ENCODE data around the gene CSRP1.
"Not testable (repeated sequence)": the region's sequence is repeated elsewhere in the genome, so short reads cannot be mapped to it uniquely, and the experiment has no call there.

CSRP1 gene

GRCh38 chr1:201537891-201538611 is 31.1 kb upstream of the CSRP1 start:
- DNase-seq (ENCODE audit: low spot score): no peak

GRCh38 chr1:201537467-201537866 is 30.5 kb upstream of the CSRP1 start:
- no peak for DNase-seq (ENCODE audit: low spot score)

DNA sequence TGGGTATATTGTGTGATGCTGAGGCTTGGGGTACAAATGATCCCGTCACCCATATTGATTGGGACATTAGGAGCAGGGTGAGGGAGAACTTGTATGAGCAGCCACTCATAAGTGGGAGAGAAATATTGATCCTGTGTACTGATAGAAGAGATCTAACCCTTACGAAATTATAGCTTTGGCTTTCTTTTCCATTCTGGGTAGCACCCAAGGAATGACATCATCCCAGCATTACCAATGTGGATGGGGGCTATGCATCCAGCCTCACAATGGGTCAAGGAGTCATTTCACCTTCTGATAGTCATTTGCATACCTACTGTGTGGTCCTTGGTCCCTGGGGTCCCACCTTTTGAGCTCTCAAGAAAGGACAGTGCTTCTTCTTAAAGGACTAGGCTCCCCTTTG is 30.1 kb upstream of the CSRP1 start:
- DNase-seq (ENCODE audit: low spot score): no peak

DNA sequence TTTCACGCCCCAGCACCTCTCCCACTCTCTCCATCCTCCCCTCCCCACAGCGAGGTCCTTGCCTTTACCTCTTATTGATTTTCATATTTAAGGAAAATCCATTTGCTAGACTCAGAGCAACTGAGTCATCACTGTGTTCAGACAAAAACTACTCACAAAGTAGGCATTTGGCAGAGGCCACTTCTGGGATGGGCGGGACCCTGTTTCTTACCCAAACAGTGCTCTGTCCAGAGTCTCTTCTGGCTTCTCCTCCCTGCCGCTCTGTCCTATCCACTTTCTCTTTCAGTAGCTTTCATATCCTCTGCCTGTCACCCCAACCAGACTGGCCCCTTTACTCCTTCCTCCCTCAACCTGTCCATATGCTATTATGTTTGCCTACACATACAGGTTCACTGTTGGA is 29.6 kb upstream of the CSRP1 start:
- no peak for DNase-seq (ENCODE audit: low spot score)

DNA sequence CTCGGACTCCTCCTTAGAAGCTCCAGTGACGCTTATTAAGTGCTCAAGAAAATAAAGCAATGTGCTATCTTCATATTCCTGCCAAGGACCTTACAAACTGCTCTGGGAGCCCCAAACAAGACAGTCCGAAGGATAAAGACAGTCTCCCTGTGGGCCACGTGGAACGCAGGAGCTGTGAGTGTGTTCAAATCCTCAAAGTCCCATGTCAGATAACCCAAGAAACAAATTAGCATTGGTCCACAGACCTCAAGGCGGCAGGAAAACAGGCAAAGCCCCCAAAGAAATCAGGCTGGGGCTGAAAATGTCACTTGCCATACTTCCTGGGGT is 29.0 kb upstream of the CSRP1 start:
- no peak for DNase-seq (ENCODE audit: low spot score)

DNA sequence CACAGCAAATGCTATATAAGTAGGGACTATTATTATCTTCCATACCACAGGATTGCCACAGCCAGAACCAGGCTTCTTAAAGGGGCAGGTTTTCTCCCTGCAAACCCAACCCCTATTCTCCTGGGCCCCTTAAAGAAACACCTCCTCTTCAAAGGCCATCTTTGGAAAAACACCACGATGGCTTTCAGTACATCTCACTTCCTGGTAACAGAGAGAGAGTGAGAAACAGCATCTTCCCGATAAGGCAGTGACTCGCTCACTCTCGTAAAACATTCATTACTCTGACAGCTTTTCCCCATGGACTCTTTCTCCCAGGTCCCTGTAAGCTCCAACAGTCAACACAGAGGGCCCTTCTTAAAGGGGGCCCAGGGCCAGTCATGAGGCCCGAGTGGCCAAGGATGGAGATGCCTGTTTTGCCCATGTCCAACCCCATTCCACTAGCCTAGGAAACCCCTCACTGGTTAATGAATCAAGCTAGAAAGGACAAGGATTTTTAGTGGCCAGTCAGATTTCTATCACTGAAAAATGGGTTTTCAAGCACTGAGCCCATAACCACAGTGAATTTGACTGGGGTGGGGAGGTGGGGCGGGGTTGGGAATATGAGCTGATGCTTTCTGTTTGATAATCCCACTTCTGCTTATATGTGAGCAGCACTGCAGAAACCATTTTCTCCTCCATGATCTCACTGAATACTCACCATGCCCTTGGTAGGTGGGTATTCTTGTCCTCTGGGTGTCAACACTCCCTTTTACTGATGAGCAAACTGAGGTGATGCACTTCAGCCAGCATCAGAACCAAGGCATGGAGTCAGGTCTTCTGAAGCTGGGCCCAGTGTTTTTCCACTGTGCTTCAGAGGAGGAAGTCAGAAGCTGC is 28.4 kb upstream of the CSRP1 start:
- DNase-seq (ENCODE audit: low spot score): no peak

DNA sequence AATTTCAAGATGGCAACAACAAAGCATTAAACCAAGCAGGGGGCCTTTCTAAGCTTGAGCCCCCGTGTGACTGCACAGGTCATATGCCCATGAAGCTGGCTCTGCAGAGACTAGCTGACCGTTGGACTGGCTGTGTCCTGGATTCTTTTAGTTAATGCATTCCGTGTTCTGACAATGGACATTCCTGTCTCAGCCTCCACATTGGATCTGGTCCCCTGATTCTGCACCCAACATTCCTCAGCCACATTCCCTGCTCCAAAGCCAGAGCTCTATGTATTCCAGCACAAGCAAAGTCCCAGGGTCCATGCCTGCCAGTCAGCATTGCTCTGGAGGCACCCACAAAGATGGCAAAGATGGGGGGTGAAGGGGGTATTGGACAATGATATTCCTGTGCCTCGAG is 26.9 kb upstream of the CSRP1 start:
- no peak for DNase-seq (ENCODE audit: low spot score)

DNA sequence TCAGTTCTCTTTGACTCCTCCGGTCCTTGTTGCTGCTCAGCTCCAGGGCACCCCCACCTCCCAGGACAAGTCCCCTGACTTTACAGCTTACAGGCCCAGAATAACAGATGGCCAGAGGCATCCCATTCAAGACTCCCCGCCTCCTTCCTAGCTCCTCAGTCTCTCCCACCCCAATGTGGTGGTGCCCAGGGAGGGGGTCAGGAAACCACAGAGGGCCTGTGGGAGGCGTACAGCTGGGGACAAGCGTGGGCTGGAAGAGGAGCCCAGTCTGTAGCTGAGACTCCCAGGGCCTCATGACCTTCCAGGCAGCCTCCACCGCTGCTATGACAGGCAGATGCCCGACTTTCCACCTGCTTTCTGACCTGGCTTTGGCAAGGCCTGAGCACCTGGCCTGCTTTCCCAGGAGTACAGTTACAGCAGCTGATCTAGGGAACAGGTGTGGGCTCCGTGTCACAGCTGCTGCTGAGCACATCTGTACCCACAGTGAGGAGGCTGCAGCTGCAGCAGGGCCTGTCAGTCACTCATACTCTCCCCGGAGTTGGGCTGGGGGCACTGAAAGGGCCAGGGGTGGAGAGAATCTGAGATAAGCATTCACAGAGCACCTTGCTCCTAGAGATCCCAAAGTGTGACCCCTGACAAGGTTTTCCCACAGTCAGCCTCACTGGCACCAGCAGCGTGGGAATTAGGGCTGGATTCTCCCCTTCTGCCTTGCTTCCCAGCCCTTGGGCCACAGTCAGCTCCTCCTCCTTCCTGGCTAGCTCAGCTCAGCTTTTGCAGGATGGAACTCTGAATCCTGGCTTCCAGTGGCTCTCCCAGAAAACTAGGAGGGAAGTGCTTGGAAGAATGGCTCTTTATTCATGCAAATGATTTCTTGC is 24.9 kb upstream of the CSRP1 start:
- no peak for DNase-seq (ENCODE audit: low spot score)

DNA sequence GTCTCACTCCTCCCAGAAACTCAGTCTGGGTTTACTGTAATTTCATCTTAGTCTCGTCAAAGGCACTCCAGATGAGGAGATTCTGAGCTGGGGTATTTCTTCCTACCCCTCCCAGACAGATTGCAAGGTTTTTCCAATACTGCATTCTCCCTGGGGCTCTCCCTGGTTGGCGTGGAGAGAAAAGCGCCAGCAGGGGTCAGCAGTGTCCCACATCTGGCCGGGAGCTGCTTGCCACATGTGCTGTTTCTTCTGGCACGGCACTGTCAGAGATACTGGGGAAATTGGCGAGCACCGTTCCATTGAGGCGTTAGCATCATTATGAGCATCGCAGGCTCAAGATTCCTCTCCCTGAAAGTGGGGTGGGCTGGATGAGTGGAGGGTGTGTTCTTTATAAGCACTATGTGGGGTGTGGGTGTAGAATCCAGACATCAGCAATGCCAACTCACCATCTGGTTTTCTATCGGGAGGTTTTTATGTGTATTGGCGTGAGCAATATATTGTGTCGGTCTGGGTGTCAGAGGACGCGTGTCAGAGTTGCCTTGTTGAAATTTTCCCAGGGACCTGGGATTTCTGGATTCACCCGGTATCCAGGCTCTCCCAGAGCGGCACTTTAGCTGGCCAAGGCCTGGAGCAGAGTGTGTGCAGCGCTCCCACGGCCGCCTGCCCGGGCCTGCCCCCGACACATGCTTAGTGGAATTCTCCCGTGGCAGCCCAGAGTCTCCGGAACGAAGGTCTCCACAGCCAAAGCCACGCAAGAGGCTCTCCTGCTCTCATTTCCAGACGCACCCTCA is 24.0 kb upstream of the CSRP1 start:
- peak; percentile 84 for DNase-seq (ENCODE audit: low spot score)

- DNase-seq (ENCODE audit: low spot score): no peak
These were observed 21.8 kb upstream of the CSRP1 start for GRCh38 chr1:201528631-201529252.

- DNase-seq (ENCODE audit: low spot score): no peak
These were observed 21.0 kb upstream of the CSRP1 start for GRCh38 chr1:201527879-201528278.

GRCh38 chr1:201525193-201525778 is 18.4 kb upstream of the CSRP1 start:
- no peak for DNase-seq (ENCODE audit: low spot score)

GRCh38 chr1:201520046-201520575 is 13.2 kb upstream of the CSRP1 start:
- not testable (repeated sequence) for DNase-seq (ENCODE audit: low spot score)

- no peak for DNase-seq (ENCODE audit: low spot score)
These were observed 11.1 kb upstream of the CSRP1 start for GRCh38 chr1:201518071-201518470.

GRCh38 chr1:201517631-201518030 is 10.7 kb upstream of the CSRP1 start:
- DNase-seq (ENCODE audit: low spot score): no peak

DNA sequence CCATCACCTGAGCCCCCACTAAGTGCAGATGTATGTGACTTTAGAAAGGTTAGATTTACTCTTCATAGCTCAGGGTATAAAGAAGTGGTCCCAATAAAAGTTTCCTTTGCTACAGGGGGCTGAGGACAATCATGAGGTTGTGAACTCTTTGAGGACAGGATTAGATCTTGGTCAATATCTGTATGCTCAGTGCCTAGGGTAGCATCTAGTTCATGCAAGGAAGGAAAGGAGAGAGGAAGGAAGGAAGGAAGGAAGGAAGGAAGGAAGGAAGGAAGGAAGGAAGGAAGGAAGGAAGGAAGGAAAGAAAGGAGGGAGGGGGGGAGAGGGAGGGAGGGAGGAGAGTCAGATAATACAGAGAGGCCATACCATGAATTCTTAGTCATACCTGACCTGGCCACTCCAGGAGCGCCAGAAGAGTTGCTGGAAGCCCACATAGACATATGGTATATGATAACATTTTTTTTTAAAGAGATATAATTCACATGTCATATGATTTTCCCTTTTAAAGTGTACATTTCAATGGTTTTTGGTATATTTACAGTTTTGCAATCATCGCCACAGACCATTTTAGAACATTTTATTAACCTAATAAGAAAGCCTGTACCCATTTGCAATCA is 9.7 kb upstream of the CSRP1 start:
- DNase-seq (ENCODE audit: low spot score): no peak

- no peak for DNase-seq (ENCODE audit: low spot score)
These were observed 9.0 kb upstream of the CSRP1 start for GRCh38 chr1:201515895-201516294.

DNA sequence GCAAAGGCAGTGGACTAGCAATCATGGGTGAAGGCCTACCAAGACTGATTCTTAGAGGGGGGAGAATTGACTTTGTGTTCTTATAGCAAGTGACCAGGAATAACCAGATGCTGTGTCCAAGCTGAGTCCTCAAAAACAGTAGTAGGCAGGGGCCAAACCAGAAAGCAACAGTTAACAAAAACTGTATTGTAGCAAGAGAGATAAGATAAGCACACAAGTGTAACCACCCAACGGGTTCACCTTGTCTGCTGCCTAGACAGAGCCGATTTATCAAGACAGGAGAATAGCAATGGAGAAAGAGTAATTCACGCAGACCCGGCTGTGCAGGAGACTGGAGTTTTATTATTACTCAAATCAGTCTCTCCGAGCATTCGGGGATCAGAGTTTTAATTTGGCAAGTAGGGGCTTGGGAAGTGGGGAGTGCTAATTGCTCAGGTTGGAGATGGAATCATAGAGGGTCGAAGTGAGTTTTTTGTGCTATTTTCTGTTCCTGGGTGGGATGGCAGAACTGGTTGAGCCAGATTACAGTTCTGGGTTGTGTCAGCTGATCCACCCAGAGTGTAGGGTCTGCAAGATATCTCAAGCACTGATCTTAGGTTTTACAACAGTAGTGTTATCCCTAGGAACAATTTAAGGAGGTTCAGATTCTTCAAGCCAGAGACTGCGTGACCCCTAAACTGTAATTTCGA is 8.3 kb upstream of the CSRP1 start:
- DNase-seq (ENCODE audit: low spot score): no peak

DNA sequence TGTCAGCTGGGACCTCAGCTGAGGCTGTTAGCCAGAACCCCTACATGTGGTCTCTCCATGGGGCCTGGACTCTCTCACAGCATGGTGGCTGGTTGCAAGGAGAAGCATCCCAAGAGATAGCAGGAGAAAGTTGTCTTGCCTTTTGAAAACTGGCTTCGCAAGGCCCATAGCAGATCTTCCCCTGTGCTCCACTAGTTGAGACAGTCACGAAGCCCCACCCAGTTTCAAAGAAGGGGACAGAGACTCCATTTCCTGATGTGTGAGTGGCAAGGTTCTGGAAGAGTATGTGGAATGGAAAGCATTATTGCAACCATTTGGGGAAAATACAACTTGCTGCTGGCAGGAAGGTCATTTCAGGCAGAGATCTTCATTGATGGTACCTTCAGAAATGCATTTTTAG is 7.5 kb upstream of the CSRP1 start:
- DNase-seq (ENCODE audit: low spot score): no peak
